GM06990 (cell line): ENCODE measurements around the gene MALRD1.

Experiments
- DNase-seq: peaks from one replicate; pipeline ENCODE4 v3.0.0-alpha.2; 2011; ENCODE audit not compliant: insufficient read length; ENCODE audit errors: extremely low read depth
- H3K27me3 ChIP-seq: replicated peaks from 2 replicates; pipeline ENCODE4 v1.6.0; 2011; ENCODE audit warnings: low read length; ENCODE audit not compliant: control insufficient read depth, insufficient read depth
- H3K36me3 ChIP-seq: 2 replicates; pipeline ENCODE4 v1.5.1; 2011; ENCODE audit warnings: low read length; ENCODE audit not compliant: control insufficient read depth, insufficient read depth
- H3K4me3 ChIP-seq: replicated peaks from 2 replicates; pipeline ENCODE4 v1.5.1; 2011; ENCODE audit warnings: low read depth, mild to moderate bottlenecking, control low read depth, low read length
- TF ChIP-seq, protein P1 (sequence below): IDR thresholded peaks from 2 replicates; pipeline ENCODE4 v1.5.1; 2011; ENCODE audit warnings: low read length, control low read depth, mild to moderate bottlenecking, inconsistent platforms; ENCODE audit not compliant: insufficient read depth, poor library complexity, severe bottlenecking

Gene MALRD1

DNA sequence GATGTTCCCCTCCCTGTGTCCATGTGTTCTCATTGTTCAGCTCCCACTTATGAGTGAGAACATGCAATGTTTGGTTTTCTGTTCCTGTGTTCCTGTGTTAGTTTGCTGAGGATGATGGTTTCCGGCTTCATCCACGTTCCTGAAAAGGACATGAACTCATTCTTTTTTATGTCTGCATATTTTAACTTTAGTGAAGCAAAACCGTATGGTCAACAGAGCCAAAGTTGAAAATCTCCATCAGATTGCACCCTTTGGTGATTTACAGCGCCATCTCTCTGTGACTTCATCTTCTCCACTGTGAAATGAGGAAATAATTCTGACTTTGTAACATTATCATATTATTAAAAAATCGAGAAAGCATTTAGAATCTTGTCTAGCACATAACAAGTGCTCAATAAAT, 635.4 kb downstream of the MALRD1 start:
- Histone ChIP-seq H3K27me3 (no peaks in the 10 kb centered on the region), H3K36me3 (no peaks in the 10 kb centered on the region), H3K4me3 (no peak overlapping the region)
- DNase-seq = no peak
- TF ChIP-seq, protein P1, sequence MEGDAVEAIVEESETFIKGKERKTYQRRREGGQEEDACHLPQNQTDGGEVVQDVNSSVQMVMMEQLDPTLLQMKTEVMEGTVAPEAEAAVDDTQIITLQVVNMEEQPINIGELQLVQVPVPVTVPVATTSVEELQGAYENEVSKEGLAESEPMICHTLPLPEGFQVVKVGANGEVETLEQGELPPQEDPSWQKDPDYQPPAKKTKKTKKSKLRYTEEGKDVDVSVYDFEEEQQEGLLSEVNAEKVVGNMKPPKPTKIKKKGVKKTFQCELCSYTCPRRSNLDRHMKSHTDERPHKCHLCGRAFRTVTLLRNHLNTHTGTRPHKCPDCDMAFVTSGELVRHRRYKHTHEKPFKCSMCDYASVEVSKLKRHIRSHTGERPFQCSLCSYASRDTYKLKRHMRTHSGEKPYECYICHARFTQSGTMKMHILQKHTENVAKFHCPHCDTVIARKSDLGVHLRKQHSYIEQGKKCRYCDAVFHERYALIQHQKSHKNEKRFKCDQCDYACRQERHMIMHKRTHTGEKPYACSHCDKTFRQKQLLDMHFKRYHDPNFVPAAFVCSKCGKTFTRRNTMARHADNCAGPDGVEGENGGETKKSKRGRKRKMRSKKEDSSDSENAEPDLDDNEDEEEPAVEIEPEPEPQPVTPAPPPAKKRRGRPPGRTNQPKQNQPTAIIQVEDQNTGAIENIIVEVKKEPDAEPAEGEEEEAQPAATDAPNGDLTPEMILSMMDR = no peak

DNA sequence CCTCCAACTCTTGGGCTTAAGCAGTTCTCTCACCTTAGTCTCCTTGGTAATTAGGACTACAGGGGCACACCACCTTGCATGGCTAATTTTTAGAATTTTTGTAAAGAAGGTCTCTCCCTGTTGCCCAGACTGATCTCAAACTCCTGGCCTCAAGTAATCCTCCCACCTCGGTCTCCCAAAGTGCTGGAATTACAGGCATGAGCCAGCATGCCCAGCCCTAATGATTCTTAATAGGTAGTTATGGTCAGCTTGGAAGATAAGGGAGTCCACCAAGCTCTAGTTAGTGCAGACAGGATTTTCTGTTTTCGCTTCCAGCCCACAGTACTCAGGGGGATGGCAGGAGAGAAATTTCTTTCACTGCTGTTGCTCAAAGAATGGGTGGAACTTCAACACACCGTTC, 639.7 kb downstream of the MALRD1 start:
- no peaks in the 10 kb centered on the region for H3K36me3 ChIP-seq
- H3K27me3 ChIP-seq = no peaks in the 10 kb centered on the region
- no peak for DNase-seq
- TF ChIP-seq, protein P1 = no peak
- no peak overlapping the region for H3K4me3 ChIP-seq

DNA sequence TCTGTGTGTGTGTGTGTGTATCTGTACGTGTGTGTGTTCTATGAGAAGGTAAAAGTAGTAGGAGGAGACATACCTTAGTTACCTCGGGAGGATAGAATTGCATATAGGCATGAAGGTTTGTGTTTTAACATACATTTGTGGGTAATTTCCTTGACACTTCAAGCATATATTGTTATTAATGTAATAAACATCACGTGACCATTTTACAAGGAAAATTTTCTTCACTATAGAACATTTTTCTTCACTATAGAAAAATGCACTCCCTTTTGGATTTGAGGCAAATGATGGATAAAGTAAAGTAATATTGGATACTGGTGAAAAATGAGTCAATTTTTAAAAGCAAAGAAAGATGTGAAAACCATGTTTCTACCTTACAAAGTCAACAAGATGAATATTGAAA, 640.6 kb downstream of the MALRD1 start:
- Histone ChIP-seq H3K4me3 (no peak overlapping the region), H3K27me3 (no peaks in the 10 kb centered on the region), H3K36me3 (no peaks in the 10 kb centered on the region)
- TF ChIP-seq, protein P1 = no peak
- DNase-seq = no peak

DNA sequence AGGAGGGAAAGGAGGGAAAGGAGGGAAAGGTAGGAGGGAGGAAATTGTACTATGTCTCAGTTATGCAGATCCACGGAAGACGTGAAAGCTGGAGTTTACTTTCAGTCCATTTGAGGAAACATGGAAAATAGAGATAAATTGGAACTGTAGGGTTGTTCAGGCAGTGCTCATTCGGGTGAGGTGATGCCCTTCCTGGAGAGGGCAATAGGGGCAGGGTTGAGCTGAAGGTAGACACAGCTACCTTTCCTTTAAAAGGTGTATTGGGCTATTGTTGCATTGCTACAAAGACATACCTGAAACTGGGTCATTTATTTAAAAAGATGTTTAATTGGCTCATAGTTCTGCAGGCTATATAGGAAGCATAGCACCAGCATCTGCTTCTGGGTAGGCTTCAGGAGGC, 650.7 kb downstream of the MALRD1 start:
- H3K4me3 ChIP-seq = no peak overlapping the region
- H3K36me3 ChIP-seq = no peaks in the 10 kb centered on the region
- DNase-seq = no peak
- TF ChIP-seq, protein P1 = no peak
- H3K27me3 ChIP-seq = no peaks in the 10 kb centered on the region

DNA sequence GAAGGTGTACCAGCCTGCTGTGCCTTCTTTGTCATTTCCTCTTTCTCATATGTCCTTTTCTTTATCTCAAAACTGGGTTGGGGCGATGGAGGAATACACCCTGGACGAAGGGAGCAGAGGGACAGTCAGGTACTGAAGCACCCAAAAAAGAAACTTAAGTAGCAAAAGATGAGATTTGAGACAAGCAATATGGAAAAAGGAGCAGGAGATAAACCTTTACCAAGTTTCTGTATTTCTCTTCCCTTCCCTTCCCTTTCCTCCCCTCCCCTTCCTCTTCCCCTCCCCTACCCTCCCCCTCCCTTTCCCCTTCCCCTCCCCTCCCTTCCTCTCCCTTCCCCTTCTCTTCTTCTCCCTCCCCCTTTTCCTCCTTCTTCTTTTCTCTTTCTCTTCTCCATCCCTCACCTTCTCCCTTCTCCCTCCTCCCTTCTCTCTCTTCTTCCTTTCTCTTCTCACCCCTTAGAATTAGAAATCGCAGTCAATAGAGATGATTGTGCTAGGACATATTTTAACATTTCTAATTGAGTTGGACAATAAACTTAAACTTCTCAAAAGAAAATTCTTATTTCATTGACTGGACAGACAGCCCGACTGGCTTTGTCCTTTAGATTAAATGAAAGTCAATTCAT, 652.9 kb downstream of the MALRD1 start:
- H3K36me3 ChIP-seq = no peaks in the 10 kb centered on the region
- no peak for DNase-seq
- TF ChIP-seq, protein P1 = no peak
- H3K27me3 ChIP-seq = no peaks in the 10 kb centered on the region
- no peak overlapping the region for H3K4me3 ChIP-seq

GRCh38 chr10:19702215-19702614, 653.6 kb downstream of the MALRD1 start:
- no peaks in the 10 kb centered on the region for H3K36me3 ChIP-seq
- TF ChIP-seq, protein P1 = no peak
- DNase-seq = no peak
- no peak overlapping the region for H3K4me3 ChIP-seq
- H3K27me3 ChIP-seq = no peaks in the 10 kb centered on the region
